ENCODE measurements around the gene RETREG3. TPM values are rescaled to one million over a fixed set of nuclear protein-coding genes. Genes with fewer than 3 reads are reported as not detected.
A peak's percentile ranks its signal among the peaks of the same experiment; 100 is the strongest.
"Not testable (repeated sequence)": the region's sequence is repeated elsewhere in the genome, so short reads cannot be mapped to it uniquely, and the experiment has no call there.

Gene RETREG3
- total and polyA plus RNA-seq, 2 donors (not counting 1 experiment from before 2014, with no cell fraction given): 44.1 to 108 TPM

- POLR2A ChIA-PET; DNase-seq; H3K9me3 ChIP-seq (ENCODE audit: control extremely low read depth in 1 of 3, control insufficient read depth in 2 of 3, insufficient read depth in 1 of 3, low read length in 2 of 3); H4K20me1 ChIP-seq (ENCODE audit: control insufficient read depth, insufficient read depth, low read length, poor library complexity, severe bottlenecking); ATAC-seq (ENCODE audit: low read depth); CTCF ChIA-PET; H2AFZ ChIP-seq (ENCODE audit: insufficient read depth, low read depth, low read length, poor library complexity, severe bottlenecking); H3K36me3 ChIP-seq (replicated peaks in 1 of 2; ENCODE audit: control extremely low read depth in 1 of 2, control insufficient read depth in 1 of 2, extremely low read depth in 1 of 2, insufficient read depth in 2 of 2, low read length in 1 of 2); H3K9me3 Mint-ChIP-seq (ENCODE audit: insufficient read depth); H3K27me3 ChIP-seq (replicated peaks in 1 of 4; ENCODE audit: control extremely low read depth in 1 of 4, control insufficient read depth in 3 of 4, insufficient read depth in 4 of 4, low read length in 3 of 4); H3K27me3 Mint-ChIP-seq: not testable (repeated sequence)
- Histone ChIP-seq H3K4me1 (ENCODE audit: control insufficient read depth in 2 of 2, insufficient read depth in 2 of 2, low read length in 2 of 2) (peaks cover 25 to 42% of the 10 kb centered on the region in 2 donors), H3K4me3 (ENCODE audit: control extremely low read depth in 1 of 5, extremely low read depth in 1 of 5, insufficient read depth in 1 of 5, low read depth in 2 of 5, low read length in 4 of 5) (peak within 1 kb of the TSS in 2 of 5 experiments; percentile 89 to 99), H3K4me2 (replicated peaks; ENCODE audit: low read depth, low read length, poor library complexity, severe bottlenecking) (peak within 1 kb of the TSS; percentile 97), H3K79me2 (ENCODE audit: control insufficient read depth, insufficient read depth, low read length) (peaks cover 17% of the 10 kb centered on the region), H3K27ac (ENCODE audit: low read length in 2 of 2) (peak within 1 kb of the TSS in 1 of 2 donors; percentile 96), H3K9ac (ENCODE audit: low read length) (peak within 1 kb of the TSS; percentile 88)
- Mint-ChIP-seq H3K27ac (peak within 1 kb of the TSS; percentile 98), H3K4me1 (peaks cover 32% of the 10 kb centered on the region), H3K4me3 (peak within 1 kb of the TSS; percentile 96)
- 100% methylated on average over 5 of the region's 15 CpGs for WGBS (ENCODE audit: insufficient coverage)
- intact Hi-C loops (cut with micrococcal nuclease): loop anchor here (5.0 kb wide), 1 partner anchor 270 kb away; the partner anchor contains the start of gene BECN1
Observed at GRCh38 chr17:42552736-42553135, 56.4 kb downstream of the RETREG3 start, which contains the start of gene HSD17B1. Gene HSD17B1 (plus strand): TSS chr17:42552923. CDS start chr17:42552934, 11 bp downstream.

DNA sequence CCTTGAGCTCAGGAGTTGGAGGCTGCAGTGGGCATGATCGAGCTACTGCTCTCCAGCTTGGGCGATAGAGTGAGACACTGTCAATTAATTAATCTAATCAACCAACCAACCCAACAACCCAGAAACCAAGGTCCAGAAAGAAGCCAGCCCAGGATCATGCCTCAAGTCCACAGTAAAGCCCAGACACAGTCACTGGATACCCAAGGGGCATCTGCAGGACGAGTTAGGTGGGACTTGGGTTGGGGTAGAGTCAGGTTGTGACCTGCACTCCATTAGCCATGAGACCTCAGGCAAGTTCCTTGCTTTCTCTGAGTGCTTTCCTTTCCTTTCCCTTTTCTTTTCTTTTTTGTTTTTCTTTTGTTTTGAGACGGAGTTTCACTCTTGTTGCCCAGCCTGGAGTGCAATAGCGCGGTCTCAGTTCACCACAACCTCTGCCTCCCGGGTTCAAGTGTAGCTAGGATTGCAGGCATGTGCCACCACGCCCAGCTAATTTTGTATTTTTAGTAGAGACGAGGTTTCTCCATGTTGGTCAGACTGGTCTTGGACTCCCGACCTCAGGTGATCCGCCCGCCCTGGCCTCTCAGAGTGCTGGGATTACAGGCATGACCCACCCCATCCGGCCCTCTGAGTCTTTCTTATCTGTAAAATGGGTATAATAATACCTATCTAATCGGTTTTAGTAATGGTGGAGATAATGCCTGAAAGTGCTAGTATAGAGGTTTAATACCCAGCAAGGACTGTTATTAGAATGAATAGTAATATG is 60.0 kb downstream of the RETREG3 start:
- Histone ChIP-seq H3K4me3 (ENCODE audit: control extremely low read depth in 1 of 5, extremely low read depth in 1 of 5, insufficient read depth in 1 of 5, low read depth in 2 of 5, low read length in 4 of 5) (peak overlapping the region; percentile 15 to 66 (median 48)), H3K36me3 (replicated peaks in 1 of 2; ENCODE audit: control extremely low read depth in 1 of 2, control insufficient read depth in 1 of 2, extremely low read depth in 1 of 2, insufficient read depth in 2 of 2, low read length in 1 of 2) (peaks cover 0 to 2% of the 10 kb centered on the region in 2 experiments), H4K20me1 (ENCODE audit: control insufficient read depth, insufficient read depth, low read length, poor library complexity, severe bottlenecking) (peaks cover 15% of the 10 kb centered on the region), H3K4me2 (replicated peaks; ENCODE audit: low read depth, low read length, poor library complexity, severe bottlenecking) (peak overlapping the region; percentile 80), H3K27ac (ENCODE audit: low read length in 2 of 2) (no peak overlapping the region), H3K79me2 (ENCODE audit: control insufficient read depth, insufficient read depth, low read length) (peaks cover 8% of the 10 kb centered on the region), H3K27me3 (replicated peaks in 1 of 4; ENCODE audit: control extremely low read depth in 1 of 4, control insufficient read depth in 3 of 4, insufficient read depth in 4 of 4, low read length in 3 of 4) (no peaks in the 10 kb centered on the region), H2AFZ (ENCODE audit: insufficient read depth, low read depth, low read length, poor library complexity, severe bottlenecking) (no peak overlapping the region), H3K9me3 (ENCODE audit: control extremely low read depth in 1 of 3, control insufficient read depth in 2 of 3, insufficient read depth in 1 of 3, low read length in 2 of 3) (no peaks in the 10 kb centered on the region), H3K4me1 (ENCODE audit: control insufficient read depth in 2 of 2, insufficient read depth in 2 of 2, low read length in 2 of 2) (peaks cover 18 to 27% of the 10 kb centered on the region in 2 donors), H3K9ac (ENCODE audit: low read length) (peak overlapping the region; percentile 62)
- WGBS (ENCODE audit: insufficient coverage): 92% methylated on average over 6 of the region's 14 CpGs
- Mint-ChIP-seq H3K4me3 (peak overlapping the region; percentile 74), H3K4me1 (peaks cover 23% of the 10 kb centered on the region), H3K9me3 (ENCODE audit: insufficient read depth) (no peaks in the 10 kb centered on the region), H3K27me3 (no peaks in the 10 kb centered on the region), H3K27ac (peak overlapping the region; percentile 50)
- DNase-seq (no peak), ATAC-seq (ENCODE audit: low read depth) (no peak)
- TF ChIP-seq, protein P1, sequence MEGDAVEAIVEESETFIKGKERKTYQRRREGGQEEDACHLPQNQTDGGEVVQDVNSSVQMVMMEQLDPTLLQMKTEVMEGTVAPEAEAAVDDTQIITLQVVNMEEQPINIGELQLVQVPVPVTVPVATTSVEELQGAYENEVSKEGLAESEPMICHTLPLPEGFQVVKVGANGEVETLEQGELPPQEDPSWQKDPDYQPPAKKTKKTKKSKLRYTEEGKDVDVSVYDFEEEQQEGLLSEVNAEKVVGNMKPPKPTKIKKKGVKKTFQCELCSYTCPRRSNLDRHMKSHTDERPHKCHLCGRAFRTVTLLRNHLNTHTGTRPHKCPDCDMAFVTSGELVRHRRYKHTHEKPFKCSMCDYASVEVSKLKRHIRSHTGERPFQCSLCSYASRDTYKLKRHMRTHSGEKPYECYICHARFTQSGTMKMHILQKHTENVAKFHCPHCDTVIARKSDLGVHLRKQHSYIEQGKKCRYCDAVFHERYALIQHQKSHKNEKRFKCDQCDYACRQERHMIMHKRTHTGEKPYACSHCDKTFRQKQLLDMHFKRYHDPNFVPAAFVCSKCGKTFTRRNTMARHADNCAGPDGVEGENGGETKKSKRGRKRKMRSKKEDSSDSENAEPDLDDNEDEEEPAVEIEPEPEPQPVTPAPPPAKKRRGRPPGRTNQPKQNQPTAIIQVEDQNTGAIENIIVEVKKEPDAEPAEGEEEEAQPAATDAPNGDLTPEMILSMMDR (IDR thresholded peaks at IDR 0.05): no peak
- TF ChIP-seq EZH2 (IDR thresholded peaks at IDR 0.05; ENCODE audit: borderline replicate concordance, insufficient read depth, low read depth, low read length, poor library complexity, severe bottlenecking): no peak
- POLR2A ChIA-PET: interaction anchor here (0.6 to 2.1 kb wide), 7 partner anchors 13 to 275 kb away, joined by 3 to 12 read pairs (median 6); partner anchors contain the start of genes BECN1, MLX, NAGLU and PSMC3IP
- intact Hi-C loops (cut with micrococcal nuclease): loop anchor here (1.0 kb wide), 5 partner anchors 13 to 29 kb away; partner anchors contain the start of genes COASY, MLX and NAGLU
- CTCF ChIA-PET: interaction anchor here (0.5 to 3.0 kb wide), 13 partner anchors 10 to 580 kb away, joined by 3 to 39 read pairs (median 5); partner anchors contain the start of genes MLX, NAGLU, PSMC3IP and STAT3

Measured in B cell (primary cell).